ENCODE results near the gene SH3TC1. TPM values are rescaled to one million over a fixed set of nuclear protein-coding genes. Genes with fewer than 3 reads are reported as not detected.

SH3TC1 gene
- total RNA-seq, 1 donor from 2014 or later, result 5.4 TPM

DNA sequence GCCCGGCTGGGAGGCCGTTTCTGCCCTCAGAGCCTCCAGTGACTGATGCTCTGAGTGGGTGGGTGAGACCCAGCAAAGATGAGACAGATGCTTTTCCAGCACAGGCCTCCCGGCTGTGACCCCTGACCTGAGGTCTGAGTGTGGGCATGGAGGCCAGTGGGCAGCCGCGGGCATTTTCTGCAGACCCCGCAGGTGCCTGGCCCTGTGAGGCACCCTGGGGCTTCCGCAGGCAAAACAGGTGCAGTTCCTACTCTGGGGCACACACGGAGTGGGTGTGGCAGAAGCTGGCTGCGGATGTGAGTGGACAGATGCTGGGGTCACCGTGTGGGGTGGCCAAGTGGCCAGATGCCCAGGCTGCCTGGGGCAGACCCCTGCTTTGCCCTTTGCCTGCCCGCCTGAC is 85.3 kb downstream of the SH3TC1 start:
- H3K27ac Mint-ChIP-seq, result no peak overlapping the region
- no peak for DNase-seq (ENCODE audit: extremely low spot score, unreplicated experiment)
- no peak for TF ChIP-seq CTCF (conservative IDR thresholded peaks at IDR 0.05)
- peaks cover 3% of the 10 kb centered on the region for H3K27me3 Mint-ChIP-seq
- no peak overlapping the region for H3K4me3 Mint-ChIP-seq
- peaks cover 10% of the 10 kb centered on the region for H3K4me1 Mint-ChIP-seq (ENCODE audit: unreplicated experiment)
- no peaks in the 10 kb centered on the region for H3K9me3 Mint-ChIP-seq
- H3K36me3 Mint-ChIP-seq, result no peaks in the 10 kb centered on the region

DNA sequence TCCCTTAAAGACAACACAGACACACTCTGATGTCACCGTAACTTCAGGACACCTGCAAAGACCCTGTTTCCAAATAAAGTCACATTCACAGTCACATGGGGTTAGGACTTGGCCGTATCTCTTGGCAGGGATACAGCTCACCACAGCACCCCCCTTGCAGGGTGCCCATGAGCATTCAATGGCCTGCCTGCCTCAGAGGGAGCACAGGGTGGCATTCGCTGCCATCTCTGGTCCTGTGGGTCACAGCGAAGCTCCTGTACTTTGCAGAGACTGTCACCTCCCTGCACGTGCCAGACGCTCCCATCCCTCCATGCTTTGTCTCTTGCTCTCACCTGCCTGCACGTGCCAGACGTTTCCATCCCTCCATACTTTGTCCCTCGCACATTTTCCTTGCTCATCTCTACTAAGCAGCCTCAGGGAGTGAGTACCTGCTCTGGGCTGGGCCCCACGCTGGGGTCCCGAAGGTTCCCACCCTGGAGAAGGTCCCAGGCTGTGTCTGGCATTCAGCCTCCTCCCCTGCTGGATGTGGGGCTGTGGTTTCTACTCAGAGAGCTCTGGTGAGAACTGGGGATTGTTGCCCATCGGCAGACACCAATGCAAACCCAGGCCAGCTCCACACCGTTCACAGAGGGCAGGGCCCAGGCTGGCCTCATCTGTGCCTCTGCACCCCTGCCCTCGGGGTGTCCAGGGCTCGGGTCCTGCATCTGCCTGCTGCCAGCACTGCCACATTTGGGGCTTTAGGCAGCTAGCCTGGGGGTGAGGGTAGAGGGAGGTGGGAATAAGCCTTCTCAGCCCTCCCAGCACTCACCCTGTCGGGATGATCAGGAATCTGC is 86.3 kb downstream of the SH3TC1 start:
- Mint-ChIP-seq H3K4me1 (ENCODE audit: unreplicated experiment) (peaks cover 10% of the 10 kb centered on the region), H3K9me3 (no peaks in the 10 kb centered on the region), H3K27me3 (peaks cover 3% of the 10 kb centered on the region), H3K36me3 (no peaks in the 10 kb centered on the region), H3K4me3 (no peak overlapping the region), H3K27ac (no peak overlapping the region)
- TF ChIP-seq CTCF (conservative IDR thresholded peaks at IDR 0.05), result no peak
- no peak for DNase-seq (ENCODE audit: extremely low spot score, unreplicated experiment)

GRCh38 chr4:8285976-8286718 is 87.1 kb downstream of the SH3TC1 start:
- no peak for TF ChIP-seq CTCF (conservative IDR thresholded peaks at IDR 0.05)
- no peak overlapping the region for H3K27ac Mint-ChIP-seq

DNA sequence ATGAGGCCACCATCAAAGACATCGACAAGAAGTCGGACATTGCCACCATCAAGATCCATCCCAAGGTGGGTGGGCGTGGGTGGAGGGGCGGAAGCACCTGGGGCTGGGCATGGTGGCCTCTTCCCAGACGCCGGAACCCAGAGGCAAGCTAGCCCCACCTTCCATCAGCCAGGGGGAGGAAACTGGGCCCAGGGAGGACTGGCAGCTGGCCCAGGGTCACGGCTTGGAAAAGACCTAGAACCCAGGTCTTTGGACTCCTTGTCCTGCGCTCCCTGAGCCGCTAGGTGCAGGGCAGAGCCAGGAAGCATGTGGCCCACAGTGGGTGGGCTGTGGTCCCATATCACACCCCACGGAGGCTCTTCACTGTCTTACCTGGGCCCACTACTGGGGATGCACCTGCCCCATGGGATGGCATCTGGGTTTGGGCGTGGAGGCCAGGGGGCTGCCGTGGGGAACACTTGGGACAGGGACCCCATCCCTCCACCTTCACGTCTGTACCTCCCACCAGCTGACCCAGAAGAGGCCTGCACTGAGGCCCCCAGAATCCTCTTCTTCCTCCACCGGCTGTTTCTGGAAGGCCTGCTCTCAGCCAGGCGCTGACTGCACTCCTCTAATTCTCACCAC is 87.7 kb downstream of the SH3TC1 start:
- H3K36me3 Mint-ChIP-seq, result no peaks in the 10 kb centered on the region
- H3K4me1 Mint-ChIP-seq (ENCODE audit: unreplicated experiment), result peaks cover 10% of the 10 kb centered on the region

More at GRCh38 chr4:8285976-8286718, 87.1 kb downstream of the SH3TC1 start:
- Mint-ChIP-seq H3K9me3 (no peaks in the 10 kb centered on the region), H3K4me1 (ENCODE audit: unreplicated experiment) (peaks cover 10% of the 10 kb centered on the region), H3K4me3 (no peak overlapping the region), H3K27me3 (peaks cover 3% of the 10 kb centered on the region), H3K36me3 (no peaks in the 10 kb centered on the region)
- no peak for DNase-seq (ENCODE audit: extremely low spot score, unreplicated experiment)

More for the DNA sequence above, 87.7 kb downstream of the SH3TC1 start:
- DNase-seq (ENCODE audit: extremely low spot score, unreplicated experiment), result no peak
- no peak for TF ChIP-seq CTCF (conservative IDR thresholded peaks at IDR 0.05)
- Mint-ChIP-seq H3K27ac (no peak overlapping the region), H3K27me3 (peaks cover 3% of the 10 kb centered on the region), H3K4me3 (no peak overlapping the region), H3K9me3 (no peaks in the 10 kb centered on the region)
